ENCODE measurements around the gene BANK1.

DNA sequence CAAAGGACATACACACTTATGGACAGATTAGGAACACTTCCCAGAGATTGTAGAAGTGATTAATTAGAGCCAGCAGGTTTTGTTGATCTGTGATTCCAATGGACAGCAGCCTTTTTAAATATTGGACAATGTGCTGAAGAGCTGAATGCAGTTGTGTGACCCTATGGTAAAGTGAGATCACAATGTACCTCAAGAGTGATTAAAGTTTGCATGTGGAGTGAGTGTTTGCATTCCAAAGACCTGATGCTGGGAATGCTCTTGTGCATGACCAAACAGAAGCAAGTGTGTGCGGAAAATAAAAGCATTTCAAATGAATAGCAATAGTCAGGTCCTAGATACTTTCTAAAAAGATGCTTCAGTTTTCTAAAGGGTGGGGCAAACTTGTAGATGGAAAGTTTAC, 154.1 kb downstream of the BANK1 start:
- no peak for TF ChIP-seq SPI1 (IDR thresholded peaks at IDR 0.05; ENCODE audit: borderline replicate concordance, low read depth)
- no peak for TF ChIP-seq POLR2AphosphoS5 (IDR thresholded peaks at IDR 0.05; ENCODE audit: low read depth)
- TF ChIP-seq, protein P1, sequence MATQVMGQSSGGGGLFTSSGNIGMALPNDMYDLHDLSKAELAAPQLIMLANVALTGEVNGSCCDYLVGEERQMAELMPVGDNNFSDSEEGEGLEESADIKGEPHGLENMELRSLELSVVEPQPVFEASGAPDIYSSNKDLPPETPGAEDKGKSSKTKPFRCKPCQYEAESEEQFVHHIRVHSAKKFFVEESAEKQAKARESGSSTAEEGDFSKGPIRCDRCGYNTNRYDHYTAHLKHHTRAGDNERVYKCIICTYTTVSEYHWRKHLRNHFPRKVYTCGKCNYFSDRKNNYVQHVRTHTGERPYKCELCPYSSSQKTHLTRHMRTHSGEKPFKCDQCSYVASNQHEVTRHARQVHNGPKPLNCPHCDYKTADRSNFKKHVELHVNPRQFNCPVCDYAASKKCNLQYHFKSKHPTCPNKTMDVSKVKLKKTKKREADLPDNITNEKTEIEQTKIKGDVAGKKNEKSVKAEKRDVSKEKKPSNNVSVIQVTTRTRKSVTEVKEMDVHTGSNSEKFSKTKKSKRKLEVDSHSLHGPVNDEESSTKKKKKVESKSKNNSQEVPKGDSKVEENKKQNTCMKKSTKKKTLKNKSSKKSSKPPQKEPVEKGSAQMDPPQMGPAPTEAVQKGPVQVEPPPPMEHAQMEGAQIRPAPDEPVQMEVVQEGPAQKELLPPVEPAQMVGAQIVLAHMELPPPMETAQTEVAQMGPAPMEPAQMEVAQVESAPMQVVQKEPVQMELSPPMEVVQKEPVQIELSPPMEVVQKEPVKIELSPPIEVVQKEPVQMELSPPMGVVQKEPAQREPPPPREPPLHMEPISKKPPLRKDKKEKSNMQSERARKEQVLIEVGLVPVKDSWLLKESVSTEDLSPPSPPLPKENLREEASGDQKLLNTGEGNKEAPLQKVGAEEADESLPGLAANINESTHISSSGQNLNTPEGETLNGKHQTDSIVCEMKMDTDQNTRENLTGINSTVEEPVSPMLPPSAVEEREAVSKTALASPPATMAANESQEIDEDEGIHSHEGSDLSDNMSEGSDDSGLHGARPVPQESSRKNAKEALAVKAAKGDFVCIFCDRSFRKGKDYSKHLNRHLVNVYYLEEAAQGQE (IDR thresholded peaks at IDR 0.05; ENCODE audit: insufficient replicate concordance, low read depth): no peak
- TF ChIP-seq, protein P2, sequence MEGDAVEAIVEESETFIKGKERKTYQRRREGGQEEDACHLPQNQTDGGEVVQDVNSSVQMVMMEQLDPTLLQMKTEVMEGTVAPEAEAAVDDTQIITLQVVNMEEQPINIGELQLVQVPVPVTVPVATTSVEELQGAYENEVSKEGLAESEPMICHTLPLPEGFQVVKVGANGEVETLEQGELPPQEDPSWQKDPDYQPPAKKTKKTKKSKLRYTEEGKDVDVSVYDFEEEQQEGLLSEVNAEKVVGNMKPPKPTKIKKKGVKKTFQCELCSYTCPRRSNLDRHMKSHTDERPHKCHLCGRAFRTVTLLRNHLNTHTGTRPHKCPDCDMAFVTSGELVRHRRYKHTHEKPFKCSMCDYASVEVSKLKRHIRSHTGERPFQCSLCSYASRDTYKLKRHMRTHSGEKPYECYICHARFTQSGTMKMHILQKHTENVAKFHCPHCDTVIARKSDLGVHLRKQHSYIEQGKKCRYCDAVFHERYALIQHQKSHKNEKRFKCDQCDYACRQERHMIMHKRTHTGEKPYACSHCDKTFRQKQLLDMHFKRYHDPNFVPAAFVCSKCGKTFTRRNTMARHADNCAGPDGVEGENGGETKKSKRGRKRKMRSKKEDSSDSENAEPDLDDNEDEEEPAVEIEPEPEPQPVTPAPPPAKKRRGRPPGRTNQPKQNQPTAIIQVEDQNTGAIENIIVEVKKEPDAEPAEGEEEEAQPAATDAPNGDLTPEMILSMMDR (IDR thresholded peaks at IDR 0.05; ENCODE audit: insufficient read depth, low read length): no peak
- no peak for TF ChIP-seq GABPA (IDR thresholded peaks at IDR 0.05; ENCODE audit: low read depth)

All from HL-60 (cell line).